ENCODE data around the gene SLC16A13.

SLC16A13 gene

DNA sequence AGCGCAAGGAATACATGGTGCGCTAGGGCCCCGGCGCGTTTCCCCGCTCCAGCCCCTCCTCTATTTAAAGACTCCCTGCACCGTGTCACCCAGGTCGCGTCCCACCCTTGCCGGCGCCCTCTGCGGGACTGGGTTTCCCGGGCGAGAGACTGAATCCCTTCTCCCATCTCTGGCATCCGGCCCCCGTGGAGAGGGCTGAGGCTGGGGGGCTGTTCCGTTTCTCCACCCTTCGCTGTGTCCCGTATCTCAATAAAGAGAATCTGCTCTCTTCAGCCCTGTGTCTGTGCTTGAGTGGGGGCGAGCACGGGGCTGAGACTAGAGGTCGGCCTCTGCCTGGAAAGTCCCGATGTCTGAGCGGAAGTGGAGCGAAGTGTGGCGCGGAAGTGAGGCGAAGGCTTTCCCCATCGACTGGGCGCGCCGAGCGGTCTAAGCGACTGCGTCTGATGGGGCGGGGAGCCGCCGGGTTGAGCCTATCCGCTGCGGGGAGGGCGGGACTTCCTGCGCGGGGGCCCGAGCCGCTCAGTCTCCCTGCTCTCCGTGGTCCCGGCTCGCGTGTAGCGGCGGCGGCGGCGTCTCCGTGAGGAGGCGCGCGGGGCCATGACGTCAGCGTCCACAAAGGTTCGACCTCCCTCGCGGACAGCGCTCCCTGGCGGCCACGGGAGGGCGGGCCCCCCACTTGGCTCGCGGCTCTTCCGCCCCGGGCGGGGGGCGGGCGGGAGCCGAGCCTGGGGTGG, 21.4 kb upstream of the SLC16A13 start:
- peak; percentile 93 for DNase-seq

DNA sequence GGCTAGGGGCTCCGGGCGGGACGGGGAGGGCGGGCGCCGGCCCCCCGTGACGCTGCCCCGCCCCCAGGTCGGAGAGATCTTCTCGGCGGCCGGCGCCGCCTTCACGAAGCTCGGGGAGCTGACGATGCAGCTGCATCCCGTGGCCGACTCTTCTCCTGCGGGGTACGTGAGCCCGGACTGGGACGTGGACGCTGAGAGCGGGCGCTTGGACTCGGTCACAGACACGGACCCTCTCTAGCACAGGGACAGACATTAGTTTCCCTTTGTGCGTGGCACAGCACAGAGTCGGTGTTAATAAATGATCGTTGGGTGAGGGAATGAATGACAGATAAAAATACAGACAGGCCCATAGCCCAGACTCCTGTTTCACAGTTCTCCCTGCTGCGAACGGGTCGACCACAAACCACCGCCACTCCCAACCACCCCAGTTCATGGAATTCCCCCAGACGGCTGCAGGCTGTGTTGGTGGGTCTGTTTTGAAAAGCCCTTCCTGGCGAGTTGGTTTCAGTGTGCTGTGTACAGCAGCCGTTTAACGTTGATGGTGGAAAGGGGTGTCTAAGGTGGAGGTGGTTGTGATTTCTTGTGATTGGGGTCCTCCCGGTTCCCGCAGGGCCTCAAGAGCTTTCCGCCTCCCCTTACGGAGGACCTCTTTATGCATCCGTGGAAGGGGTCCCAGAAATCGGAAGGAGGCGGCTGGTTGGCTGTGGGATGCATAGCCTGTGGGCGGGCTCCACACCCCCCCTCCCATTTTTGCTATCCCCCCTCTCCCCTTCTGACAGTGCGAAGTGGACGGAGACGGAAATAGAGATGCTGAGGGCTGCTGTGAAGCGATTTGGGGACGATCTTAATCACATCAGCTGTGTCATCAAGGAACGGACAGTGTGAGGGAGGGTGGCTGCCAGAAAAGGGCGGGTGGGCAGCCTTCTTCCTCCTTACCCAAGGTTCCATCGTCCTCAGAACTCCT, 20.5 kb upstream of the SLC16A13 start:
- DNase-seq = no peak

DNA sequence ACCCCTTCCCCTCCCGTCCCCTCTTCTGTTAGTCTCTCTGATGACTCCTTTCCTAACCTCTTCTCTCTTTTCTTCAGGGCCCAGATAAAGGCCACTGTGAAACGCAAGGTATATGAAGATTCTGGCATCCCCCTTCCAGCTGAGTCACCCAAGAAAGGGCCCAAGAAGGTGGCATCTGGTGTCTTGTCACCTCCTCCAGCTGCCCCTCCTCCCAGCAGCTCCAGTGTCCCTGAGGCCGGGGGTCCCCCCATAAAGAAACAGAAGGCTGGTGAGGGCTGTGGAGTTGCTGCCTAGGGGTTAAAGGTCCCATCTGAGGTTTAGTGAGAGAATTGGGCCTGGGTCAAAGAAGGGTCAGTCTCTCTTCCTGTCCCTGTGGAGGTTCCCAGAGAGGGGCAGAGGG, 19.4 kb upstream of the SLC16A13 start:
- no peak for DNase-seq

DNA sequence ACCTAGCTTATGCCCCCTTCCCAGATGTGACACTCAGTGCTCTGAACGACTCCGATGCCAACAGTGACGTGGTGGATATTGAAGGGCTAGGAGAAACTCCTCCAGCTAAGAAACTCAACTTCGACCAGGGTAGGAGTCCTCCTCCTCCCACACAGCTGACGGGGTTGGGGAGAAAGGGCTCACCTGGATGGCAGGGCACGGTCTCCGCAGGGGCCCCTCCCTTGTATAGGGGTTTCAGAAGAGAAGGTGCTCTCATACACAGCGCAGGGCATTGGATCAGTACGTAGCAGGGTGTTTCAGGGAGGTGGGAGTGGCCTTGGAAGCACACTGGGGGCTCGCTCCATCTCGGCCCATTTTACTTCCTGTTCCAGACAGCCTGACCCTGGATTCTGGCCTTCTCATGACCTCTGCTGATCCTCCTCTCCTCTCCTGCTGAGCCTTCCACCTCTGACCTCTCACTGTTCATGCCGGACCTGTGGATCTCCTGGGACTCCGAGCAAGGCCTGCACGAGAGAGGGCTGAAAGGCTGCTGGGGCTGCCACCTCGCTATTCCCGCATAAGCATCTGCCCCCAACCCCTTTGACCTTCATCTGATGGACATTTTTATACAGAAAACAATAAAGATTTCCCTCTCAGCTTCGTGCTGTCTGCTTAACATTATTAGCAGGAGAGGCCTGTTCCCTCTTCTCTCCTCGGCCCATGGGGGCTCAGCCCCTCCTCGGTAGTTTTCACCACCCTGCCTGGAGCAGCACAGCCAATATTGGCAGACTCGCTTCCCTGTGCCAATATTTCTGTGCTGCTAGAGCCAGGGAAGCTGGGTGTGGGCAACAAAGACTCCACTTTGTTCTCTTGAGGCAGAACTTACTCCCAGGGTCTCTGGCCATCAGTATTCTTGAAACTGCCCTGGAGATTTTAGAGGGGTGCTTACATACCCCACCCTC, 18.7 kb upstream of the SLC16A13 start:
- DNase-seq = no peak

DNA sequence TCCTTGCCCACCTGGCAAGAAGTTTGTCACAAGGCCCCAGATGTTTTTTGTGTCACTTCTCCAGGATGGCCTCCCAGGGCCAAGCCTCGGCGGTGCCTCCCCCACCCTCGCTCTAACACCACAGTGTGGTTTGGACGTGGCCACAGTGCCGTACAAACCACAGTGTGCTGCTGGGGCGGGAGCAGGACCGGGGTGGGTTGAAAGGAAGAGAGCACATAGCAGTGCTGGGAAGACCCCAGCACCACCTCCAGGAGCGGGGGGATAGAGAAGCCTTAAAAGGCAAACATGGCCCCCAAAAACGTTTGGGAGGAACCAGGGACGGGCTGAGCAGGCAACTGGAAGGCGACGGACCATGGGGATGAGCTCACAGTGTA, 18.0 kb upstream of the SLC16A13 start:
- no peak for DNase-seq

DNA sequence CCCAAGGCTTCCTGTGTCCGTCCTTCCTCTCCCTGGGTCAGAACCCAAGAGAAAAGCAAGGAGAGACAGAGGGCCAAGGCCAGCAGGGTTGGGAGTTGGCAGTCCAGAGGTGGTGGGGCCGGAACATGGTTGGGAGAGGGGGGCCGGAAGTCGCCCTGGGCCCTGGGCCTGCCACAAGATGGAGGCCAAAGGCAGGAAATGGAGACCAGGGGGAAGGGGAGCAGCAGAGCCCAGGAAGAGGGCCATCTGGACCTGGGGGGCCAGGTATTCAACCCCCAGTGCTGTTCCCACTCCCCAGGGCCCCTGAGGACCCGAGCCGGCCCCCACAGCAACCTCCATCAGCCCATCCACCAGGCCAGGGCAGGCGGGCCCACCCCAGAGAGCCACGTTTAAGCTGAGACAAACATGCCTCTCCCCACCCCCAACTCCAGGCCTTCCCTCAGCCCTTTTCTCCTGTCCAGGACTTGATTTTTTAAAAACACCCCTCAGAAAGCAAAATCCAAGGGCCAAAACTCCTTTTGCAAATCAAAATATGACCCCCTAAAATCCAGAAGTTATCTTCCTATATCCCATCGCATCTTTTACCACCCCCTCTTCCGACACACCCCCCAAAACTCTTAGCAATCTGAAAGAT, 17.4 kb upstream of the SLC16A13 start:
- DNase-seq = no peak

DNA sequence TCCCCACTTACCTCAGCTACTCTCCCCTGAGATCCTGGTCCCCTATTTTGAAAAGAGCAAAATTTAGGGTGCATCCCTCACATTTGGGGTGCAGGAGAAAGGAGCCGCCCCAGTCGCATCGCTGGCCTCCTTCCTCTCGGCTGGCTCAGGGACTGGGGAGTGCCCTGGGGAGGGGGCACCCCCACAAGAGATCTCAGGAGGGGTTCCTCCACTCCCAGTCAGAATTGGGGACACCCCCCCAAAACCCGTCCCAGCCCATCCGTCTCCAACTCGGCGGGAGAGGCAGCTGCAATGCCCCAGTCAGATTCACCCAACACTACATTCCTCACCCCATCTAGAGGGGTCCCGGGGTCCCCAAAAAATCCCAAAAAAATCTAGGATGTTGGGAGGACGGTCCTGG, 16.4 kb upstream of the SLC16A13 start:
- DNase-seq = no peak

DNA sequence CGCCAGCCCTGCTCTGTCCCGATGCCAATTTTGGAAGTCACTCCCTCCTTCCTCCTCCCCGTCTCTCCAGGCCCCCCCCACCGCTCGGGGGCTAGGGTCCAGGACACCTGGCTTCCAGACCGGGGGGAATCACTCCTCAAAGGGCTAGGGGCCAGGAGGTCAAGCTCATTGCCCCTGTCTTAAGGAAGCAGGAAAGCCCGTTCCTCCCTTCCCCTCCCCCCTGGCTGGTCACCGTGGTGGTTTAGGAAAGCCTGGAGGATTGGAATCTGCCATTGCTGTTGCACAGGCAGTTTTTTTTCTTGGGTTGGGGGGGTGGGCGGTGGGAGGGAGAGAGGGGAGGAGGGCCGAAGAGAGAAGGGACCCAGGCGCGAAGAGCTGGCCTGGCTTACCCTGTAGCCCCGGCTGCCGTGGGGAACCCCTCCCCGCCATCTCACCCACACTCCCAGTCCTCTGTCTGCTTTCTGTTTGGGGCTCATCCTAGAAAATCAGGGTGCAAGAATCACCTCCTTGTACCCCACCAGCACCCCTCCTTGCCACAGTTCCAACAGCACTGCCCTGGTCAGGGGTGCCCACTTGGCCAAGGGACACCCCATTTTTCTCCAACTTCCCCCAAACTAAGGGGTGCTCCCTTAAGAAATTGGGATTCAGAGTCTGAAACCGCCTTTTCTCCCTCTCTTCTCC, 15.8 kb upstream of the SLC16A13 start:
- no peak for DNase-seq

DNA sequence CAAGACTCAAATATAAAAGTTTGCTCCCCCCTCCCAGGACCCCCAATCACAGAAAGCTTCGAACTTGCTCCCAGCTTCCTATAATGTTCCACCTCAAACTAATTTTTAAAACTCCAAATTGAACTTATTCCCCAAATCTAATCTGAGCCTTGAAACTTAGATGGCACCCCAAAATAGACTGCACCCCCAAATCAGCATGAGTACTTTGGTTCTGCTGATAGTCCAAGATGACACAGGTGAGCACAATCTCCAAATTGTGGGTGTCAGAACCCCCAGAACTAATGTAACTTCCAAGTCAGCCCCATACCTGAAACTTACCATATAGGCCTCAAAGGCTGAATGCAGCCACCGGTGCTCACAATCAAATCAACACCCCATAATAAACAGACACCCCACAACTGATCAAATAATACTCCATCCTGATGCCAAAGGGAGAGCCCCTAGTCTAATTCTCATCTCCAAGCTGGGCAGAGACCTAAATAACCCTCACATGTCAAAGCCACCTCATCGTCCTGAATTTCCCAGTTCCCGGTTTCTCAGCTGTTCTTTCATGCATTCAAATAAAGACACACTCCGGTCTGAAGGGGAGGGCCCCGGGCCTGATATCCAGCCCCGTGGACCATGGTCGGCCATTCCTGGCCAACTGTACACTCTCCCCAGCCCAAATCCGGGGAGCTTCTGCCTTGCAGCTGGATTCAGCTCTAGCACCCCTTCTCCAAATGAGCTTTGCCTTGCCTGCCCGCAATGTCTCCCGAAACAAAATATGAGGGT, 14.7 kb upstream of the SLC16A13 start:
- DNase-seq = no peak

DNA sequence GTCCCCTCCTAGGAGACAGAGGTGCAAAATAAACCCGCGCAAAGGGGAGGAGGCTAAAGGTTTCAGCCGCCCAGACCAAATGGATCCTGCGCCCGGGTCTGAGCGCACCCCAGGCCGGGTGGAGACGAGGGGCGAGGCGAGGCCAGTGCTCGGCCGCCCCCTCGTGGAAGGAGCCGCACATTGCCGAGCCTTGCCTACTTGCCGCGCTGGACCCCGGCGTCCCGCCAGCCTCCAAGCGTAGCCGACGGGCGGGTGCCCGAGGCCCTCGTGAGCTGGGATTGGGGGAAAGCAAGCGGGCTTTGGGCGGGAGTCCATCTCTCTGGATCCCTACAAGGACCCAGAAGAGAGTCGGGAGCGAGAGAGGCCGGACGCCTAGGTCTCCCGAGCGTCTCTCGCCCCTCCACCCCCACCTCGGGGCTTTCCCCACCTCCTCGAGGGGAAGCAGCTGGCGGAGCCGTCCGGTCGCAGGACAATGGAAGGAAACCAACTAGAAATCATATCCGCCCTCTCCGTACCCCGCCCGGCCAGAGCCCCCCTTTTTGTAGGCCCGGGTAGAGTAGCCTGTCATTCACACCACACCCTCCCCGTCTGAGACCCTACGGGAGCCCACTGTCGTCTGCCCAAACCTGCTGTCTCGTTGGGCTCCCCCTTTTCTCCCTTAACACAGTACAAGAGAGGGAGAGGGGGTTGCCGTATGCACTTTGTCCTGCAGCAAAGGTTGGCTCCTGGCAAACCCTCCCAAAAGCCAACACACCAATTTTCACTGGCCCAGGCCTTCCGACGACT, 13.6 kb upstream of the SLC16A13 start:
- DNase-seq = peak; percentile 44

DNA sequence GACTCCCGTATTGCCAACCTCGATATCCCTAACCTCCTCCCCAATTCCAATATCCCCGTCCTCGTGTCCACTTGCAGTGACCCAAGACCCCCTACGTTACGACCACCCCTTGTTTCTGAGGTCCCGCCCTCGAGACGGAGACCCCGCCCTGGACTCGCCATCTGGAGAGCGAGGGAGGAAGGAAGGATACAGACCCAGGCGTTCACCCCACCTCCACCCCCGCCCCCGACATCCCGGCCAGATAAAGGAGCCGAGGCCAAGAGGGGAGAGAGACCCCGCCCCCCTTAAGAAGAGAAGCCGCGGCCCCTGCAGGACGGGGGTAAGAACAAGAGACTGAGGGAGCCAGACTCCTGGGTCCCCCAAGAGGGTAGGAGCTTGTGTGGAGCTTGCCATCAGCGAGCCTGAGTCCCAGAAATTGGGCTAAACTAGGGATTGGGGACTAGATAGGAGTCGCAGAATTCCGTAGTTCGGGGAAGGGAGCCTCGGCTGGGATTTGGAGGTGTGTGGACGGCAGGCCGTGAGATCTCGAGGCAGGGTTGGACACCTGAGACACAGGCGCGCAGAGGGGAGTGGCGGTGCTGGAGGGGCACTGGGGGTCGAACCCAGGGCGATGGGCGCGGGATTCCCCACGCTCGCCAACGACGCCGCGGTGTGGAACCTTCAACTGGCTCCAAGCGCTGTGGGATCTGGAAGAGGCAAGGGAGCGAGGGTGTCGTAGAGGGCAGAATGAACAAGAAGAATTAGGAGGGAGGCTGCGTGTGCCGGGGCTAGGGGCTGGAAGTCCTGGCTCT, 12.8 kb upstream of the SLC16A13 start, which contains the start of gene BCL6B:
BCL6B (plus strand) TSS at position 270 of the 791 bp plus-strand sequence. CDS start 622 bp downstream, outside the sequence.
- no peak for DNase-seq

DNA sequence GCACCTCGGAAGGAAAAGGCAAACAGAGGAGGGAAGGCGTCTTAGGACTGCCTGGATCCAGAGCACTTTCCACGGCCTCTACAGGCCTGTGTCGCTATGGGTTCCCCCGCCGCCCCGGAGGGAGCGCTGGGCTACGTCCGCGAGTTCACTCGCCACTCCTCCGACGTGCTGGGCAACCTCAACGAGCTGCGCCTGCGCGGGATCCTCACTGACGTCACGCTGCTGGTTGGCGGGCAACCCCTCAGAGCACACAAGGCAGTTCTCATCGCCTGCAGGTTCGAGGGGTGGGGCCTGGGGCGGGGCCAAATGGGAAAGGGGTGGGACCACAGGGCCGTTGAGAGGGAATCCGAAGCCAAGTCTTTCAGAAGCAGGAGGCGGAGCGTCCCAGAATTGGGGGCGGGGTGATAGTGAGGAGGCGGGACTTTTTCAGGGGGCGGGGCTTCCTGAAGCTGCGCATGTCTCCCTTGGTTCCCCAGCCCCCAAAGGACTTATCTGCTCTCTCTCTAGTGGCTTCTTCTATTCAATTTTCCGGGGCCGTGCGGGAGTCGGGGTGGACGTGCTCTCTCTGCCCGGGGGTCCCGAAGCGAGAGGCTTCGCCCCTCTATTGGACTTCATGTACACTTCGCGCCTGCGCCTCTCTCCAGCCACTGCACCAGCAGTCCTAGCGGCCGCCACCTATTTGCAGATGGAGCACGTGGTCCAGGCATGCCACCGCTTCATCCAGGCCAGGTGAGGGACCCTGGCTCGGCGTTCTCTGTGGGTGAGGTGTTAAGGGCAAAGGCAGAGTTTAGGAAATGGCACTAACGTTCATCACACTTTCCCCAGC, 12.0 kb upstream of the SLC16A13 start:
- DNase-seq = no peak

DNA sequence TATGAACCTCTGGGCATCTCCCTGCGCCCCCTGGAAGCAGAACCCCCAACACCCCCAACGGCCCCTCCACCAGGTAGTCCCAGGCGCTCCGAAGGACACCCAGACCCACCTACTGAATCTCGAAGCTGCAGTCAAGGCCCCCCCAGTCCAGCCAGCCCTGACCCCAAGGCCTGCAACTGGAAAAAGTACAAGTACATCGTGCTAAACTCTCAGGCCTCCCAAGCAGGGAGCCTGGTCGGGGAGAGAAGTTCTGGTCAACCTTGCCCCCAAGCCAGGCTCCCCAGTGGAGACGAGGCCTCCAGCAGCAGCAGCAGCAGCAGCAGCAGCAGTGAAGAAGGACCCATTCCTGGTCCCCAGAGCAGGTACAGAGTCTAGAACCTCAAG, 11.4 kb upstream of the SLC16A13 start:
- no peak for DNase-seq

DNA sequence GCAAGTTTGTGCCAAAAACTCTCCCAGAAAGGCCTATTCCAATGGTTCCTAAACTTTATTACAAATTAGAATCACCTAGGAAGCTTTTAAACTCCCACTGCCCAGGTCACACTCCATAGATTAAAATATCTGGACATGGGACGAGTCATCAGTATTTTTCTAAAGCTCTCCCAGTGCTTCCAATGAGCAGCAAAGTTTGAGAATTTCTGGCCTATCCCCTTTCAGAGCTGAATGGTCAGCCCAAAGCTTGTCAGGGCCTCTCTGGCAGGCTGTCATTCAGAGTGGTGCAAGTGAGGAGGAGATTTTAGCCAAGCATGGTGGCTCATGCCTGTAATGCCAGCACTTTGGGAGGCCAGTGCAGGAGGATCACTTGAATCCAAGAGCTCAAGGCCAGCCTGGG, 10.6 kb upstream of the SLC16A13 start:
- no peak for DNase-seq

DNA sequence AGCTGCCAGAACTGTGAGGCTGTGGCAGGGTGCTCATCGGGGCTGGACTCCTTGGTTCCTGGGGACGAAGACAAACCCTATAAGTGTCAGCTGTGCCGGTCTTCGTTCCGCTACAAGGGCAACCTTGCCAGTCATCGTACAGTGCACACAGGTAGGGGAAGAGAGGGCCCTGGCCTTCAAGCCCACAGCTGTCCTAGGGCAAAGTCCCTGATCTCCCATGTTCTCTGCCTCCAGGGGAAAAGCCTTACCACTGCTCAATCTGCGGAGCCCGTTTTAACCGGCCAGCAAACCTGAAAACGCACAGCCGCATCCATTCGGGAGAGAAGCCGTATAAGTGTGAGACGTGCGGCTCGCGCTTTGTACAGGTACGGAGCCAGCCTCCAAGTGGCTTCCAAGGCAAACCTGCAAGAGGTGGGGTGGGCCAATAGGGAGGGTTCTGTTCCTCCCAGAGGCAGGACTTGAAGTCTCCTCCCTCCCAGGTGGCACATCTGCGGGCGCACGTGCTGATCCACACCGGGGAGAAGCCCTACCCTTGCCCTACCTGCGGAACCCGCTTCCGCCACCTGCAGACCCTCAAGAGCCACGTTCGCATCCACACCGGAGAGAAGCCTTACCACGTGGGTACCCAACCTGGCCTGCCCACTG, 9.2 kb upstream of the SLC16A13 start:
- DNase-seq = no peak

DNA sequence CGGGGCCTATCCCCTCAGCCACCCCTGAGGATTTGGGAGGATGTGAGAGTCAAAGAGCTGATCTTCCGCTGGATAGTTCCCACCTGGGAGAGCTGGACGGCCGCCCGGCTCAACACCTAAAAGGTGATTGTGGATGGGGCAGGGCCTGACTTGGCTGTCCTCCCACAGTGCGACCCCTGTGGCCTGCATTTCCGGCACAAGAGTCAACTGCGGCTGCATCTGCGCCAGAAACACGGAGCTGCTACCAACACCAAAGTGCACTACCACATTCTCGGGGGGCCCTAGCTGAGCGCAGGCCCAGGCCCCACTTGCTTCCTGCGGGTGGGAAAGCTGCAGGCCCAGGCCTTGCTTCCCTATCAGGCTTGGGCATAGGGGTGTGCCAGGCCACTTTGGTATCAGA, 8.5 kb upstream of the SLC16A13 start:
- DNase-seq = no peak

DNA sequence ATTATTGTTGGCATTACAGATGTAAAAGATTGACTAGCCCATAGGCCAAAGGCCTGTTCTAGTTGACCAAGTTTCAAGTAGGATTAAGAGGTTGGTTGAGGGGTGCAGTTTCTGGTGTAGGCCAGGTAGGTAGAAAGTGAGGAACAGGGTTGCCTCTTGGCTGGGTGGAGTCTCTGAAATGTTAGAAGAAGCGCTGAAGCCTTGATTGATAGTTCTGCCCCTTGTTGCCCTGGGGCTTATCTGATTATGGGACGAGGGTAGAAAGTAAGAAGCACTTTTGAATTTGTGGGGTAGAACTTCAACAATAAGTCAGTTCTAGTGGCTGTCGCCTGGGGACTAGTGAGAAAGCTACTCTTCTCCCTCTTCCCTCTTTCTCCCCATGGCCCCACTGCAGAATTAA, 6.7 kb upstream of the SLC16A13 start:
- DNase-seq = no peak

DNA sequence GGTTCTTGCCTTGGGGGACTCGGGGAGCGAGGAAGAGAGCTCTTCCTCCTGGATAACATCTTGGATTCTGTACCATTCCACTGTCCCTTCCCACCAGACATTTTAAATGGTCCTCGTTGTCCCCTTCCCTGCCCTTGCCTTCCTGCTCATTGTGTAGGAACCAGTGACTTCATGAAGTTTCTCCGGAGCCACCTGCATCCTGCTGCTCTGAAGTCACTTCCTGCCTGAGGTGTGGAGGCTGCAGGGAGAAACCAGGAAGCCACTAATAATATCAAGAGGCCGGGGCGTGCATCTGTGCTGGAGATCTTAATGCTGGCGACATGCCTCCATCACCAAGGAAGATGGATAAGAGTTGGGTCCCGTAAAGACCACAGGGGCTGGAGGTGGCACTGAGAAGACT, 6.2 kb upstream of the SLC16A13 start:
- no peak for DNase-seq

Data from NCI-H748 treated with DMSO at 0.1 percent for 48 hours (cell line).